NCI-H524 (cell line): Measurements from ENCODE around the gene PSMB3.

Experiments
- DNase-seq, 2 experiments: peaks; one replicate each; lab custom pipeline; 2025; lab: John Stamatoyannopoulos, UW

PSMB3 gene

DNA sequence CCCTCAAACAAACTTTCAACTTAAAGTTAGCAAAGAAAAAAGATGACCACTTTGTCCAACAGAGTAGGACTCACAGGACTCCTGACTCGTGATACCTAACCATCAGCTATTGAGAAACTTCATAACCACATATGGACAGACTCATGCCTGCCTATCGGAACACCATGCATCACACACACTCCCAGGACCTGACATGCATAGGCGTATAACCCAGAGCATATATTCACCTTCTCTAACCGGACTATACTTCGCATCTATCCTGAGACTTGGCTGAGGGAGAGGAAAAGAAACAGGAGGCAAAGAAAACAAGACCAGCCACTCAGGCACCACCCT is 44.6 kb downstream of the PSMB3 start:
- no peak for DNase-seq

GRCh38 chr17:38797828-38798227 is 45.3 kb downstream of the PSMB3 start:
- no peak for DNase-seq

- peak; percentile 27 to 70 for DNase-seq
Measured at GRCh38 chr17:38798614-38799500, 46.3 kb downstream of the PSMB3 start.

GRCh38 chr17:38799501-38800236 is 47.1 kb downstream of the PSMB3 start, which contains the start of gene PIP4K2B:
PIP4K2B (minus strand) TSS chr17:38799556; CDS start chr17:38799424, 132 bp downstream.
- peak; percentile 99 for DNase-seq

GRCh38 chr17:38800237-38800760 is 47.8 kb downstream of the PSMB3 start:
- DNase-seq, result no peak

DNA sequence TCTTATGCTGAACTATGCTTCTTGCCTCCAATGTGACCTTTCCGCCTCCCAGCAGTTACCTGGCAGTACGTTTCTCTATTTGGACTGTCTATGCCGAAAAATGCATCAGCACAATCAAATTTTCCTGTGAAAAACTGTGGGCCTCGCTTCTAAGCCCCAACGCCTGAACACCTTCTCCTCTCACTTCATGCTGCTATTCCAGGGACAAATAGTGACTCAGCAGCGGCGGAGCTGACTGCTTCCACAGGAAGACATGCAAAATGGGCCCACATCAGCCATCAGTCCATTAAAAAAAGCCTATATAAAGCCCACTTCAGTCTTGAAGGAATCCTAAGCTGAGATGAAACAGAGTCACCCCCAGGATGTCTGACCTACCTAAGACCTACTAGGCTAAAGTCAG is 57.3 kb downstream of the PSMB3 start:
- DNase-seq, result no peak
